Thoracic aorta (tissue), 2 donors: ENCODE data around the gene ATM. TPM values are rescaled to one million over a fixed set of nuclear protein-coding genes. Genes with fewer than 3 reads are reported as not detected.

Experiments used
- ATAC-seq: fragments of 150-250 bp; one replicate; pipeline ENCODE4 v1.8.0; 2017; ENCODE audit warnings: low read depth; ENCODE audit not compliant: insufficient number of reproducible peaks, low FRiP score
- DNase-seq: peaks from one replicate; pipeline ENCODE4 v3.0.0-alpha.2; 2020; ENCODE audit warnings: low spot score
- H3K27ac ChIP-seq, 2 donors: fragments of 200-600 bp; sonication (generic); 1 replicate in 1 of 2; 2 replicates in 1 of 2; pipeline ENCODE4 v1.5.1; 2016; ENCODE audit warnings: mild to moderate bottlenecking in 2 of 2, moderate library complexity in 2 of 2
- H3K27me3 ChIP-seq: fragments of 200-600 bp; sonication (generic); replicated peaks from 2 replicates; pipeline ENCODE4 v1.6.0; 2016; ENCODE audit warnings: mild to moderate bottlenecking; ENCODE audit not compliant: insufficient read depth
- H3K36me3 ChIP-seq: fragments of 200-600 bp; sonication (generic); one replicate; pipeline ENCODE4 v1.5.1; 2016
- H3K4me1 ChIP-seq, 2 donors: fragments of 200-600 bp; sonication (generic); 1 replicate in 1 of 2; 2 replicates in 1 of 2; pipeline versions ENCODE4 v1.5.1 to v1.6.0; 2016; ENCODE audit warnings: low read depth in 2 of 2, mild to moderate bottlenecking in 1 of 2; ENCODE audit not compliant: control insufficient read depth in 1 of 2
- H3K4me3 ChIP-seq: fragments of 200-600 bp; sonication (generic); 2 replicates; pipeline ENCODE4 v1.5.1; 2016; ENCODE audit warnings: mild to moderate bottlenecking
- H3K9me3 ChIP-seq: fragments of 200-600 bp; sonication (generic); 2 replicates; pipeline ENCODE4 v1.5.1; 2016
- total RNA-seq, 2 donors: library from RNA; depleted of rRNA; stranded (reverse); fragments of >200 nt; gene quantifications; one replicate each; pipeline versions ENCODE4 v1.1.0 to v1.2.3, GENCODE V29; 2016
- TF ChIP-seq, protein P1 (sequence below): fragments of 200-600 bp; sonication (generic); IDR thresholded peaks from one replicate; pipeline ENCODE4 v1.5.1; 2019; ENCODE audit warnings: antibody characterized with exemption

The ATM gene
- total RNA-seq, 2 donors from 2014 or later: 70.4 to 85.1 TPM

DNA sequence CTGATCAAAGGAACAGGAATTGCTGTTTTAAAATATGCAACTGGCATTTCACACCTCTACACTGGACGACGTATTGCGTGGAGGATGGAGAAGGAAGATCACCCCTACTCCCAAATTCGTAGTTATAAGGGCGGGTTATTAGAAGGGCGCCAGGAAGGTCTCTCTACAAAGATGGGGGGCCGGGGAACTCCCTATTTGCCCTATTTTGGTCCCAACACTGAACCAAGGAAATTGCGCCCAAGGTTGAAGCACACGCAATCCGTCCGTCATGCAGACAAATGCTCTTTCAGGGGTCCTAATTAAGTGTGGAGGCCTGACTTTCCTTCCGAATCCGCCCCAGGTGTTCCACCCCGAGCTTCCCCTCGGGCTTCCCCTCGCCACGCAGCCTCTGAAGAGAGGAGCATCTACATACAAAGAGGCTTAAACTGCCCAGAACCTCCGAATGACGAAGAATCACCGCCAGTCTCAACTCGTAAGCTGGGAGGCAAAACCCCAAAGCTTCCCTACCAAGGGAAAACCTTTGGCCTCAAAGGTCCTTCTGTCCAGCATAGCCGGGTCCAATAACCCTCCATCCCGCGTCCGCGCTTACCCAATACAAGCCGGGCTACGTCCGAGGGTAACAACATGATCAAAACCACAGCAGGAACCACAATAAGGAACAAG is 825 bp upstream of the ATM start:
- DNase-seq (no peak), ATAC-seq (no peak)
- Histone ChIP-seq H3K36me3 (no peaks in the 10 kb centered on the region), H3K4me3 (peak overlapping the region; percentile 88), H3K27me3 (no peaks in the 10 kb centered on the region), H3K4me1 (peaks cover 22 to 49% of the 10 kb centered on the region in 2 donors), H3K27ac (peak overlapping the region; percentile 94 to 95), H3K9me3 (no peaks in the 10 kb centered on the region)
- TF ChIP-seq, protein P1, sequence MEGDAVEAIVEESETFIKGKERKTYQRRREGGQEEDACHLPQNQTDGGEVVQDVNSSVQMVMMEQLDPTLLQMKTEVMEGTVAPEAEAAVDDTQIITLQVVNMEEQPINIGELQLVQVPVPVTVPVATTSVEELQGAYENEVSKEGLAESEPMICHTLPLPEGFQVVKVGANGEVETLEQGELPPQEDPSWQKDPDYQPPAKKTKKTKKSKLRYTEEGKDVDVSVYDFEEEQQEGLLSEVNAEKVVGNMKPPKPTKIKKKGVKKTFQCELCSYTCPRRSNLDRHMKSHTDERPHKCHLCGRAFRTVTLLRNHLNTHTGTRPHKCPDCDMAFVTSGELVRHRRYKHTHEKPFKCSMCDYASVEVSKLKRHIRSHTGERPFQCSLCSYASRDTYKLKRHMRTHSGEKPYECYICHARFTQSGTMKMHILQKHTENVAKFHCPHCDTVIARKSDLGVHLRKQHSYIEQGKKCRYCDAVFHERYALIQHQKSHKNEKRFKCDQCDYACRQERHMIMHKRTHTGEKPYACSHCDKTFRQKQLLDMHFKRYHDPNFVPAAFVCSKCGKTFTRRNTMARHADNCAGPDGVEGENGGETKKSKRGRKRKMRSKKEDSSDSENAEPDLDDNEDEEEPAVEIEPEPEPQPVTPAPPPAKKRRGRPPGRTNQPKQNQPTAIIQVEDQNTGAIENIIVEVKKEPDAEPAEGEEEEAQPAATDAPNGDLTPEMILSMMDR: no peak

DNA sequence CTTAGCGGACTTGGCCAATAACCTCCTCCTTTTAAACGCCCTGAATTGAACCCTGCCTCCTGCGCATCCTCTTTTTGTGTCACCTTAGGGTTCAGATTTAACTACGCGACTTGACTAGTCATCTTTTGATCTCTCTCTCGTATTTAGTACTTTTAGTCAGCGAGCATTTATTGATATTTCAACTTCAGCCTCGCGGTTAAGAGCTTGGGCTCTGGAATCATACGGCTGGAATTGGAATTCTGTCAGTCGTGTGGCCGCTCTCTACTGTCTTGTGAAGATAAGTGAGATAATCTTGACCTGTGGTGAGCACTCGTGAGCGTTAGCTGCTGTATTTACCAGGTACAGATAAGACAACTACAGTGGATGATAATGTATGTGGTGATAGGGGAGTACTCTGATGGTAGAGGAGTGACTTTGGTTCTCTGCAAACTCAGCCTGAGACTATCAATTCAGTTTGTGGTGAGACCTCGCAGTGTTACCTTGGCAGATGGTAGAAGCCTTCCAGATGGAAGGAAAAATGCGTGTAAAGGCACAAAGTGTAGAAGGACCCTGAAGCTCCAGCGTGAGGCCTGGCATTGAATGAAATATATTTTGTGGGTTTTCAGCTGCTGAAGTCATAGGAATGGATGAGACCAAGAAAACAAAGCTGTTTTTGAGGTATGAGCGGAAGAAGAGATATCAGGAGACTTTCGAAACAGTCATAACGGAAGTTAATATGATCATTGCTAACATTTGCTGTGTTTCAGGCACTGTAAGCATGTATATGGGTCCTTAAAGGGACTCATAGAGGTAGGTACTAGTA is 682 bp downstream of the ATM start:
- Histone ChIP-seq H3K4me3 (peak overlapping the region; percentile 88), H3K27me3 (no peaks in the 10 kb centered on the region), H3K9me3 (no peaks in the 10 kb centered on the region), H3K27ac (peak overlapping the region; percentile 90 to 95), H3K36me3 (peaks cover under 1% of the 10 kb centered on the region), H3K4me1 (peaks cover 22 to 49% of the 10 kb centered on the region in 2 donors)
- ATAC-seq (no peak), DNase-seq (no peak)
- TF ChIP-seq, protein P1: no peak

GRCh38 chr11:108224366-108224765 is 1.5 kb downstream of the ATM start:
- peak overlapping the region; percentile 90 to 95 for H3K27ac ChIP-seq
- H3K9me3 ChIP-seq: no peaks in the 10 kb centered on the region
- DNase-seq: no peak
- peaks cover 3% of the 10 kb centered on the region for H3K36me3 ChIP-seq
- peak overlapping the region; percentile 88 for H3K4me3 ChIP-seq
- peaks cover 22 to 40% of the 10 kb centered on the region in 2 donors for H3K4me1 ChIP-seq
- TF ChIP-seq, protein P1: no peak
- H3K27me3 ChIP-seq: no peaks in the 10 kb centered on the region
- no peak for ATAC-seq

- no peak for ATAC-seq
- H3K27me3 ChIP-seq: no peaks in the 10 kb centered on the region
- peaks cover 8% of the 10 kb centered on the region for H3K36me3 ChIP-seq
- H3K27ac ChIP-seq: peak overlapping the region in 1 of 2 donors; percentile 95
- no peak for DNase-seq
- H3K9me3 ChIP-seq: no peaks in the 10 kb centered on the region
- TF ChIP-seq, protein P1: no peak
- peaks cover 21 to 34% of the 10 kb centered on the region in 2 donors for H3K4me1 ChIP-seq
- peak overlapping the region; percentile 88 for H3K4me3 ChIP-seq
Observed at GRCh38 chr11:108224911-108225786, 2.3 kb downstream of the ATM start.
